Sigmoid colon (tissue), 4 donors: ENCODE data around the gene CCNI.

Experiments used
- CTCF ChIP-seq, 4 experiments: fragments of 450-650 bp in 3 of 4; fragments of 200-600 bp in 1 of 4; IDR thresholded peaks; one replicate each; pipeline ENCODE4 v1.5.1; 2016 to 2019; ENCODE audit warnings: antibody characterized with exemption in 4 of 4, mild to moderate bottlenecking in 3 of 4, moderate library complexity in 2 of 4
- EP300 ChIP-seq, 4 donors: sonication (generic); formaldehyde crosslinking; IDR thresholded peaks; one replicate each; pipeline ENCODE4 v1.6.1; 2017; ENCODE audit warnings: antibody characterized with exemption in 4 of 4
- POLR2A ChIP-seq, 2 donors: fragments of 450-650 bp; IDR thresholded peaks; one replicate each; pipeline ENCODE4 v1.6.1; 2016; ENCODE audit warnings: antibody characterized with exemption in 2 of 2, mild to moderate bottlenecking in 2 of 2, moderate library complexity in 2 of 2

GRCh38 chr4:77084019-77084639 is 8.3 kb upstream of the CCNI start:
- no peak for TF ChIP-seq CTCF (IDR thresholded peaks at IDR 0.05)
- no peak for TF ChIP-seq POLR2A (IDR thresholded peaks at IDR 0.05)
- no peak for TF ChIP-seq EP300 (IDR thresholded peaks at IDR 0.05)
